ENCODE data around the gene TMSB10.

The TMSB10 gene

DNA sequence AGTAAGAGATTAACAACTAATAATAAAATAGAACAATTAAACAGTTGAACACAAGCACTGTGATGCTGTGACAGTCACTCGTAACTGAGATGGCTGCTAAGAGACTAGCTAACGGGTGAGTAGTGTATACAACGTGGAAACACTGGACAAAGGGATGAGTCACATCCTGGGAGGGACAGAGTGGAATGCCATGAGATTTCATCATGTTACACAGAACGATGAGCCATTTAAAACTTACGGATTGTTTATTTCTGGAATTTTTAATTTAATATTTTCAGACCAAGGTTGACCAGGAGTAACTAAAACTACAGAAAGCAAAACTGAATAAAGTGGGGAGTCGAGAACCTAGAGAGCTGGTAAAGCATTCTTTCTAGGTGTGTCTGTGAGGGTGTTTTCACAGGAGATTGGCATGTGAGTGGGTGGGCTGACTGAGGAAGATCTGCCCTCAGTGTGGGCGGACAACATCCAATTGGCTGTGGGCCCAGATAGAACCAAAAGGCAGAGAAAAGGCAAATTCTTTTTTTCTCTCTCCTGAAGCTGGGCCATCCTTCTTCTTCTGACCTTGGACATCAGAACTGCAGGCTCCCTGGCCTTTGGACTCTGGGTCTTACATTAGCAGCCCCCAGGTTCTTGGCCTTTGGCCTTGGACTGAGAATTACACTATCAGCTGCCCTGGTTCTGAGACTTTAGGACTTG, 14.6 kb downstream of the TMSB10 start:
- H3F3A ChIP-seq (ENCODE audit: insufficient read depth, low read length) = no peaks in the 10 kb centered on the region
- H3K4me1 ChIP-seq (ENCODE audit: insufficient read depth, low read length, severe bottlenecking) = peaks cover 25% of the 10 kb centered on the region
- H2AFZ ChIP-seq (ENCODE audit: low read length) = no peak overlapping the region
- H3K9me2 ChIP-seq (ENCODE audit: low read depth, low read length) = no peaks in the 10 kb centered on the region
- no peaks in the 10 kb centered on the region for H3K79me2 ChIP-seq (ENCODE audit: insufficient read depth, low read length)
- no peaks in the 10 kb centered on the region for H3K27me3 ChIP-seq (ENCODE audit: insufficient read depth, low read length)
- H3K4me3 ChIP-seq (ENCODE audit: low read depth, low read length, poor library complexity, severe bottlenecking) = no peak overlapping the region
- peak overlapping the region; percentile 10; the same call in 1 of the 2 replicates for H3K4me2 ChIP-seq (ENCODE audit: low read length)
- TF ChIP-seq CTCF (IDR thresholded peaks at IDR 0.05; ENCODE audit: low read length) (no peak), EZH2 (IDR thresholded peaks at IDR 0.05; ENCODE audit: borderline replicate concordance, low read length) (no peak)
- H3K27ac ChIP-seq (ENCODE audit: low read depth, low read length, poor library complexity, severe bottlenecking) = no peak overlapping the region
- H3K36me3 ChIP-seq (ENCODE audit: insufficient read depth, low read length) = no peaks in the 10 kb centered on the region
- no peaks in the 10 kb centered on the region for H3K9me3 ChIP-seq (ENCODE audit: low read length)
- H4K20me1 ChIP-seq (ENCODE audit: insufficient read depth, low read length) = no peaks in the 10 kb centered on the region
- H3K9ac ChIP-seq (ENCODE audit: low read length) = no peak overlapping the region

DNA sequence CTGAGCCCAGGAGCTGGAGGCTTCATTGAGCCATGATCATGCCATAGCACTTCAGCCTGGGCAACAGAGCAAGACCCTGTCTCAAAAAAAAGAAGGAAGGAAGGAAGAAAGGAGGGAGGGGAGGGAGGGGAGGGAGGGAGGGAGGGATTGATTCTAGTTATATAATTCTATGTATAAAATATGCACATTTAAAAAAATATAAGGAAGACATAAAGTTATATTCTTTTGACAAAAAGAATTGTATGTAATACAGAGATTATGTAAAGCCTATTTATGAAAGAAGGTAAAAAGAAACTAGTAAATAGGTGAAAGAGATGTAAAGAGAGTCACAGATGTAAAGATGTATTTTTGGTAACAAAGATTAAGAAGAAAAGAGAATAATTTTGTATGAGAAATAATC, 17.6 kb downstream of the TMSB10 start:
- Histone ChIP-seq H3K9me3 (ENCODE audit: low read length) (no peaks in the 10 kb centered on the region), H3K79me2 (ENCODE audit: insufficient read depth, low read length) (no peaks in the 10 kb centered on the region), H3F3A (ENCODE audit: insufficient read depth, low read length) (no peaks in the 10 kb centered on the region), H3K4me2 (ENCODE audit: low read length) (no peak overlapping the region), H3K9ac (ENCODE audit: low read length) (no peak overlapping the region), H3K36me3 (ENCODE audit: insufficient read depth, low read length) (no peaks in the 10 kb centered on the region), H3K4me1 (ENCODE audit: insufficient read depth, low read length, severe bottlenecking) (peaks cover 50% of the 10 kb centered on the region), H3K27me3 (ENCODE audit: insufficient read depth, low read length) (no peaks in the 10 kb centered on the region), H3K9me2 (ENCODE audit: low read depth, low read length) (no peaks in the 10 kb centered on the region), H4K20me1 (ENCODE audit: insufficient read depth, low read length) (no peaks in the 10 kb centered on the region), H2AFZ (ENCODE audit: low read length) (no peak overlapping the region), H3K27ac (ENCODE audit: low read depth, low read length, poor library complexity, severe bottlenecking) (no peak overlapping the region), H3K4me3 (ENCODE audit: low read depth, low read length, poor library complexity, severe bottlenecking) (no peak overlapping the region)
- TF ChIP-seq EZH2 (IDR thresholded peaks at IDR 0.05; ENCODE audit: borderline replicate concordance, low read length) (no peak), CTCF (IDR thresholded peaks at IDR 0.05; ENCODE audit: low read length) (no peak)

DNA sequence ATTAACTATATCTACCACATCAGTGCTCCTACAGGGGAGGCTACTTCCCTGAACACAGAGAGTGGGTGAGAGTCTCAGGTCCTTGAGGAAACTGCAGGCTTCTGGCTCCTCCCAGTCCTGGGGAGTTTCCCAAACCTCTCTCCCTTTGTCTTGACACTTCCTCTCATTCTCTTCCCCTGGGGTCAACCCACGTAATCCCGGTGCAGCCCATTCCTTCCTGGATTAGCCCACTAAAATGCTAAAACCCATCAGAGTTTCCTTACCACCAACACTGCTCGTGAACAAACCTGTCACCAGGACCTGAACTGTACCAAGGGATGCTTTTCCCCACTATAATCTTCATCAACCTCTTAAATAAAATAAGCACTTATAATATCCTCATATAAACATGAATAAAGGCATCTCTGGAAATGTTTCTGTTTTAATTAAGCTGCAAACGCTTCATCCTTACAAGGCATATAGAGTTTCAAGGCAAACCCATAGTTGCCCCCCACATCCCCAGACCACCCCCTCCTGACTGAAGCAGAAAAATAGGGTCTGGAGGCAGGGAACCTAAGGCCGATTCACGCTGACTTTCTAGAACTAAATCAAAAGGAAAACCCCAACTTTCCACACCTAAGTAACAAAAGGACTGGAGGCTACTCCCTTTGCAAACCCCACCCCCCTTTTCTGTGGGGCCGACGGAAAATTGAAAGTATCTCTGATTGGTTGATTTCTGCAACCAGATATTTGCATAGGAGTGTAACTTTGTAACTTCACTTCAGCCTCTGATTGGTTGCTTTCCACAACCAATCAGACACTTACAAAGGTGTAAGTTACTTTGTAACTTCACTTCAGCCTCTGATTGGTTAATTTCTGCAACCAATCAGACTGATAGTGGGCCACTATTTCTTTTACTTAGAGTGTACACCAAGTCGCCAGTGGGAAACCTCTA, 19.0 kb downstream of the TMSB10 start:
- Histone ChIP-seq H3K4me3 (ENCODE audit: low read depth, low read length, poor library complexity, severe bottlenecking) (no peak overlapping the region), H3K27ac (ENCODE audit: low read depth, low read length, poor library complexity, severe bottlenecking) (peak overlapping the region; percentile 54), H4K20me1 (ENCODE audit: insufficient read depth, low read length) (no peaks in the 10 kb centered on the region), H3K36me3 (ENCODE audit: insufficient read depth, low read length) (no peaks in the 10 kb centered on the region), H3K79me2 (ENCODE audit: insufficient read depth, low read length) (no peaks in the 10 kb centered on the region), H3K9me2 (ENCODE audit: low read depth, low read length) (no peaks in the 10 kb centered on the region), H3K9ac (ENCODE audit: low read length) (0 out of 2 replicates have a peak overlapping the region, but pooled peaks have one; percentile 8), H3K4me1 (ENCODE audit: insufficient read depth, low read length, severe bottlenecking) (peaks cover 47% of the 10 kb centered on the region), H3K27me3 (ENCODE audit: insufficient read depth, low read length) (no peaks in the 10 kb centered on the region), H2AFZ (ENCODE audit: low read length) (no peak overlapping the region; the same call in 1 of the 2 replicates), H3F3A (ENCODE audit: insufficient read depth, low read length) (no peaks in the 10 kb centered on the region), H3K9me3 (ENCODE audit: low read length) (no peaks in the 10 kb centered on the region), H3K4me2 (ENCODE audit: low read length) (peak overlapping the region; percentile 39)
- TF ChIP-seq EZH2 (IDR thresholded peaks at IDR 0.05; ENCODE audit: borderline replicate concordance, low read length) (no peak), CTCF (IDR thresholded peaks at IDR 0.05; ENCODE audit: low read length) (no peak)
